ENCODE data around the gene MINK1.
"Not testable (repeated sequence)": the region's sequence is repeated elsewhere in the genome, so short reads cannot be mapped to it uniquely, and the experiment has no call there.

MINK1 gene

DNA sequence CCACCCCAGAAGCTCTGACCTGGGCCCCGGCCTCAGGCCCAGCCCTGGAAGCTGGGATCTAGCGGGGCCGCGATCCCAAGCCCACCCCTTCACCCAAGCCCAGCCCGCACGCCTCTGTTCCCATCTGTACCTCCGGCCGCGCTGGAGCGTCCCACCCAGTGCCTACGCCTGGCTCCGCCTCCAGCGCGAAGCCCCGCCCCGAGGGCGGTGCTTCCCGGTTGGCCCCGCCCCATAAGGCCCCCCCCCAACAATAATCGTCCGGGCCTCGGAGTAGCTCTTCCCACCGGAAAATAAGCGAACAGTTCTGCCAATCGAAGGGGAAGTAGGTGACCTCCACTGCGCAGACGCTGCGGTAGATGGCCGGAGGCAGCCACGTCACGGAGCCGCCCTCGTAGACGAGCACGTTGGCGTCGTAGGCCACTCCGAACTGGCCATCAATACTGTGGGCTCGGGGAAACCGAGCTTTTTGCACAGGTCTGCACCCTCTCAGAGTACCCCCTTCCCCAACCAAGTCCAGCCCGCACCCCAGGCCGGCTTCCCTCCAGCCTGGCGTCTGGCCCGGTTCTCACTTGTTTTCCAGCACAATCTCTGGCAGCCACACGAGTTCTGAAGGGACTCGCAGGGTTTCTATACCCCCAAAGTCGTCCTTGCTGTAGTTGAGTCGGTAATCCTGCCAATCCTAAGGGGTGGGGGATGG is 68.7 kb downstream of the MINK1 start:
- DNase-seq = no peak

GRCh38 chr17:4902540-4902939 is 69.4 kb downstream of the MINK1 start:
- no peak for DNase-seq

GRCh38 chr17:4903051-4903818 is 70.1 kb downstream of the MINK1 start, which contains the start of gene CHRNE:
CHRNE (minus strand) TSS chr17:4903098; CDS start chr17:4903063, 35 bp downstream.
- peak; percentile 84 for DNase-seq

DNA sequence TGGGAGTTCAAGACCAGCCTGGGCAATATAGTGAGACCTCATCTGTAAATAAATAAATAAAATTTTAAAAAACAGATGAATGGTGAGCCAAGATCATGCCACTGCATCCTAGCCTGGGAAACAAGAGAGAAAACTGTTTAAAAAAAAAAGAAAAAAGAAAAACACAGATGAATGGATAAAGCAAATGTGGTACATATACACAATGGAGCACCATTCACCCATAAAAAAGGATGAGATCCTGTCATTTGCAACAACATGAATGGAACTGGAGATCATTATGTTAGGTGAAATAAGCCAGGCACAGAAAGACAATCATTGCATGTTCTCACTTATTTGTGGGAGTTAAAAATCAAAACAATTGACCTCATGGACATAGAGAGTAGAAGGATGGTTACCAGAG is 73.5 kb downstream of the MINK1 start:
- not testable (repeated sequence) for DNase-seq

DNA sequence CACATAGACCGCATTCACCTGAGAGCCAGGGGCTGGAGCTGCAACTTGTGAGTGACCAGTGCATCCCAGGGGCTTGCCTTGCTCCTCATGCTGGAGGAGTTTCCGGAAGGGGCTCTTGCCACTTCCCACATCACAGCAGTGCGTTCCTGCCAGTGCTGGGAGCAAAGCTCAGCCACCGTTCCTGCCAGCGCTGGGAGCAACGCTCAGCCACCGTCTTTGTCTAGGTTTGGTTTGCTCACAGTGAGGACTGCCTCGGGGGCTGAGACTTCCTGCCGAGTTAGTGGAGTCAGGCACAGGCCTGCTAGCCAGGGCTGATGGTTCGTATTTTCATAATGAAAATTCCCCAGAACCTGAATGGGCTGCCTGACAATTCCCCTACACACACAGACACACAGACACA is 75.2 kb downstream of the MINK1 start:
- no peak for DNase-seq

- DNase-seq = peak; percentile 36
Measured at GRCh38 chr17:4908711-4909496, 75.8 kb downstream of the MINK1 start.

GRCh38 chr17:4913994-4914393 is 80.9 kb downstream of the MINK1 start:
- no peak for DNase-seq

DNA sequence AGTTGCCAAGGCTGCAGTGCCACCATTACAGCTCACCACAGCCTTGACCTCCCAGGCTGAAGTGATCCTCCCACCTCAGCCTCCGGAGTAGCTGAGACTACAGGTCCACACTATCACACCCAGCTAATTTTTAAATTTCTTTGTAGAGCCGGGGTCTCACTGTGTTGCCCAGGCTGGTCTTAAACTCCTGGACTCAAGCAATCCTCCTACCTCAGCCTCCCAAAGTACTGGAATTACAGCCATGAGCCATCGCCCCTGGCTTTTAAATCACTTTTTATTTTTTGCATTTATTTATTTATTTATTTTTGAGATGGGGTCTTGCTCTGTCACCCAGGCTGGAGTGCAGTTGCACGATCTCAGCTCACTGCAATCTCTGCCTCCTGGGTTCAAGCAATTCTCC is 81.4 kb downstream of the MINK1 start:
- not testable (repeated sequence) for DNase-seq

- DNase-seq = no peak
Measured at GRCh38 chr17:4919511-4920047, 86.4 kb downstream of the MINK1 start.

DNA sequence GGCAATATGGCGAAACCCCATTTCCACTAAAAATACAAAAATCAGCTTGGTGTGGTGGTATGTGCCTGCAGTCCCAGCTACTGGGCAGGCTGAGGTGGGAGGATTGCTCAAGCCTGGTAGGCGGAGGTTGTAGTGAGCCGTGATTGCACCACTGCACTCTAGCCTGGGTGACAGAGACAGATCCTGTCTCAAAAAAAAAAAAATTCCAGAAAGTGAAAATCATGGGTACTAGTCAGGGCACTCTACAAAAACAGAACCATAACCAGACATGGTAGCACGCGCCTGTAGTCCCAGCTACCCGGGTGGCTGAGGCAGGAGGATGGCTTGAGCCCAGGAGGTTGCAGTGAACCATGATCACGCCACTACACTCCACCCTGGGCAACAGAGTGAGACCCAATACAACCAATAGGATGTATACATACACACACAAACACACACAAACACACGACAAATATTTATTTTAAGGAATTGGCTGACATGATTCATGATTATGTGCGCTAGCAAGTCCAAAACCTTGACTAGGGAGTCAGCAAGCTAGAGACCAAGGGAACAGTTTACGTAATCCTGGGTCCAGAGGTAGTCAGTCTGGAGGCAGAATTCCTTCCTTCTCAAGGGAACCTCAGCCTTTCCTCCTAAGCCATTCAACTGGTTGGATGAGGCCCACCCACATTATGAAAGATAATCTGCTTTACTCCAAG is 87.4 kb downstream of the MINK1 start:
- DNase-seq = no peak

DNA sequence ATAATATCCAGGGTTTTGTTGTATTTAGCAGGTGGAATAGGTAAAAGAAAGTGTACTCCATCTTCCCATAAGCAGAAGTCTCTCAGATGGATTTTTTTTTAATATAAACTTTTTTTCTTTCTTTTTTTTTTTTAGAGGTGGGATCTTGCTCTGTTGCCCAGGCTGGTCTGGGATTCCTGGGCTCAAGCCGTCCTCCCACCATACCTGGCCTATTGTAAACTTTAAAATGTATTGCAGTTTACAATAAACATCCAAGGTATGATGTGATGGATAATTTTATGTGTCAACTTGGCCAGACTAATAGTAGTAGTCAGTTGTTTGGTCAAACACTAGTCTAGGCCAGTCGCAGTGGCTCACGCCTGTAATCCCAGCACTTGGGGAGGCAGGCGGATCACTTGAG is 88.2 kb downstream of the MINK1 start:
- no peak for DNase-seq

GRCh38 chr17:4926577-4927335 is 93.6 kb downstream of the MINK1 start:
- DNase-seq = not testable (repeated sequence)

DNA sequence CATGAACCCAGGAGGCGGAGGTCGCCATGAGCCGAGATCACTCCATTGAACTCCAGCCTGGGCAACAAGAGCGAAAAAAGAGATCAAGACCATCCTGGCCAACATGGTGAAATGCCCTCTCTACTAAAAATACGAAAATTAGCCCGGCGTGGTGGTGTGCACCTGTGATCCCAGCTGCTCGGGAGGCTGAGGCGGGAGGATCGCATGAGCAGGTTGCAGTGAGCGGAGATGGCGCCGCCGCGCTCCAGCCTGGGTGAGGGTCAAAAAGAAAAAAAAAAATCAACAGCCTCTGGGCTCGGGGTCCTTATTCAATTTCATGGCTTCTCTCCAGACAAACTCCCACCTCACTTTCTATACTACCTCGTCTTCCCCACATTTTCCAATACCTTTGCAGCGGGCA is 95.7 kb downstream of the MINK1 start:
- DNase-seq = no peak

DNA sequence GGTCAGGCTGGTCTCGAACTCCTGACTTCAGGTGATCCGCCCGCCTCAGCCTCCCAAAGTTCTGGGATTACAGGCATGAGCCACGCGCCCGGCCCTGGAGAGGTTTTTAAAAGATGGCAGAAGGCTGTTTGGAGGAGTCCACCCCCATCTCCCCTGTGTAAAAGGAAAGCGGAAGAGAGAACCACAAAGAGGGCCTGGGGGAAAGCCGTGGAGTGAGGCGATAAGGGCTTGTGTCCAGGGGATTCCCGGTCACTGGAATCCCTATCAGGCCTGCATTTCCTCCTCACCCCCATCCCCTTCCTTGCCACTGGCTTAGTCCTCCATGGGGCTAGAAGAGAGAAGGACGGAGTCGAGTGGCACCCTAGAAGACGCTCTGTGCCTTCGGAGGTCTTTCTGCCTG is 98.8 kb downstream of the MINK1 start, which contains the start of gene GP1BA:
GP1BA (plus strand) TSS at position 315 of the 400 bp plus-strand sequence. CDS start 328 bp downstream, outside the sequence.
- no peak for DNase-seq

DNA sequence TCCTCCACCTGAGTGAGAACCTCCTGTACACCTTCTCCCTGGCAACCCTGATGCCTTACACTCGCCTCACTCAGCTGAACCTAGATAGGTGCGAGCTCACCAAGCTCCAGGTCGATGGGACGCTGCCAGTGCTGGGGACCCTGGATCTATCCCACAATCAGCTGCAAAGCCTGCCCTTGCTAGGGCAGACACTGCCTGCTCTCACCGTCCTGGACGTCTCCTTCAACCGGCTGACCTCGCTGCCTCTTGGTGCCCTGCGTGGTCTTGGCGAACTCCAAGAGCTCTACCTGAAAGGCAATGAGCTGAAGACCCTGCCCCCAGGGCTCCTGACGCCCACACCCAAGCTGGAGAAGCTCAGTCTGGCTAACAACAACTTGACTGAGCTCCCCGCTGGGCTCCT is 99.6 kb downstream of the MINK1 start:
- DNase-seq = no peak

DNA sequence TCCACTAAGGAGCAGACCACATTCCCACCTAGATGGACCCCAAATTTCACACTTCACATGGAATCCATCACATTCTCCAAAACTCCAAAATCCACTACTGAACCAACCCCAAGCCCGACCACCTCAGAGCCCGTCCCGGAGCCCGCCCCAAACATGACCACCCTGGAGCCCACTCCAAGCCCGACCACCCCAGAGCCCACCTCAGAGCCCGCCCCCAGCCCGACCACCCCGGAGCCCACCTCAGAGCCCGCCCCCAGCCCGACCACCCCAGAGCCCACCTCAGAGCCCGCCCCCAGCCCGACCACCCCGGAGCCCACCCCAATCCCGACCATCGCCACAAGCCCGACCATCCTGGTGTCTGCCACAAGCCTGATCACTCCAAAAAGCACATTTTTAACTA is 100.5 kb downstream of the MINK1 start:
- no peak for DNase-seq

- no peak for DNase-seq
Measured at GRCh38 chr17:4934173-4934979, 101.2 kb downstream of the MINK1 start.

- DNase-seq = no peak
Measured at GRCh38 chr17:4935650-4936049, 102.5 kb downstream of the MINK1 start.

DNA sequence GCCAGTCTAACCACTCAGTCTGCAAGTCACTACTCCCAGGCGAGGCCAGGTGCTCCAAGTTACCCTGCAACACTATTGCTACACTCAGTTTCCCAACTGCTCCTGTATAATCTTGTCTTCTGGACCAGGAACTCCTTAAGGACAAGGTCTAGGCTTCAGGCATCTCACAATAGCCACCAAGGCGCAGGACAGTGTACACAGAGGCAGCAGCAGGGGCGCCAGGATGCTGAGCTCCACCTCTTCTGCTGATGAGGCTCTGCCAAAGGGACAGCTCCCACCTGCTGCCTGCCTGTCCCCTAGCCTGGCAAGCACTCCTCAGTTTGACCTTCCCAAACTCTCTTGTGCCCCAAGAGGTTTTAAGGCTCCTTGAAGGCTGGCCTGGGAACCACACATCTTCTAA is 103.3 kb downstream of the MINK1 start:
- no peak for DNase-seq

DNA sequence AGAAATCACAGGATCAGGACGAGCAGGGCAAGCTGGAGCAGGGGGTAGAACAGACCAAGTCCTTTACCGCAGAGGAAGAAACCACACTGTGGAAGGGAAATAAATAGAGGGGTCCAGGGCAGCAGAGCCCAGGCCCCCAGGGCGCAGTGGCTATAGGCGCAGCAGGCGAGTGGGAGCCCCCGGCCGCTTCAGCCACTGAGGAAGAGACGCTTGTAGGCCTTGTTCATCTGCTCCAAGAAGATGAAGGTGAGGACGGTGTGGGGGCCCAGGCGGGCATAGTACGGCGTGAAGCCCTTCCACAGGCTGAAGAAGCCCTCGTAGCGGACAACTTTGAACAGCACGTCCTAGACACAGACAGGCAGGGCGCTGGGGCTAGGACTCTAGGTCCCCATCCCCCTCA is 104.4 kb downstream of the MINK1 start:
- DNase-seq = no peak

DNA sequence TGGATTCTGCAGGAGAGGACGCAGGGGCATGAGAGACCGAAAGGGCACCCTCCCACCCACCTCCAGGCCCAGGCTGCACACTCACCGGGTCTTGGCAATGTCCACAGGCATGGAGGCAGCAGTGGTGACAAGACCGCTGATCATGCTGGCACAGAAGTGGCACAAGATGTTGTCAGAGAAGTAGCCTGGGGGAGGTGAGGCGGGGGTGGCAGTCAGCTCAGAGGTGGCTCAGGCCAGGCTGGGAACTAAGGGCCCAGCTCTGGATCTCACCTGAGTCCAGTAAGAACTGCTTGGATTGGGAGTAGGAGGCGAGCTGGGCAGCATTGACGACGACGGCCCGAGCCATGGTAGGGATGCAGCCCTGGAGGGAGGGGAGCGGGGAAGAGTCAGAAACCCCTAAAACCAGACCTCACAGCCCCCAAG is 104.9 kb downstream of the MINK1 start:
- no peak for DNase-seq

Measured in NCI-H2171 treated with DMSO at 0.1 percent for 48 hours (cell line).